ENCODE results near the gene ELOVL3. TPM values are rescaled to one million over a fixed set of nuclear protein-coding genes. Genes with fewer than 3 reads are reported as not detected.
"Not testable (repeated sequence)": the region's sequence is repeated elsewhere in the genome, so short reads cannot be mapped to it uniquely, and the experiment has no call there.

The ELOVL3 gene
- total RNA-seq, 4 donors from 2014 or later, result 0.19 TPM; not detected in 3

DNA sequence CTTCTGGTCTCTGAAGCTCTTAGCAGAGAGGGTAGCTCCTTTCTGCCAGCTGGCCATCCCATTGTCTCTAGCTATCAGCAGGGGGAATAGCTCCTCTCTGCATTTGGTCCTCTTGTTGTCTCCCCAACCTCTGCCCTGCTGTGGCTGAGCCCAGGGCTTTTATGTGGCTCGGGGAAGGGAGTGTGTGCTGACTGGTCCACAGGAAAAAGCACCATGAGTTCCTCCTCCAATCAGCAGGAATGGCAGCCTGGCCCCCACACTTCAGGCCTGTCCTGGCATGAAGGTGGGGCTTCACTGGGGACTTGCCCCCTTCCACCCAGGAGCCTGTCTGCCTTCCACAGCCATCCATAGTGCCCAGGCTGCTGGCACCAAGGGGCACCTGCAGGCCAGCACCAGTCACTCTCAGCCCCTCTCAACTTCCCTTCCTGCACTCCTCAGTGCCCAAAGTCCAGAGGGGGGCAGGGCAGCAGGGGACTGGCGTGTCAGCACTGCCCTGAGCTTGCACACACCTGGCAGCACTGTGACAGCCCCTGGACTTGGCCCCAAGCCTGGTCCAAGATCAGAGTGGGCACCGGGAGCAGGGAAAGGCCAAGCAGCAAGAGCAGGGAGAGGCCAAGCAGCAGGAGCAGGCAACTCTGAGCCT, 37.7 kb upstream of the ELOVL3 start:
- intact Hi-C loops (cut with DNase I), result no loop called here
- H3K27me3 ChIP-seq, result no peaks in the 10 kb centered on the region
- H3K4me1 ChIP-seq, result peaks cover 0 to 13% (median 0%) of the 10 kb centered on the region in 4 donors
- WGBS, result 60% methylated on average over 2 of the region's 3 CpGs
- H3K4me3 ChIP-seq, result no peak overlapping the region
- no peaks in the 10 kb centered on the region for H3K36me3 ChIP-seq
- H3K27ac ChIP-seq (replicated peaks in 1 of 4), result no peak overlapping the region
- TF ChIP-seq POLR2AphosphoS5 (IDR thresholded peaks at IDR 0.05), result no peak
- no peaks in the 10 kb centered on the region for H3K9me3 ChIP-seq
- DNase-seq (ENCODE audit: extremely low spot score), result no peak

DNA sequence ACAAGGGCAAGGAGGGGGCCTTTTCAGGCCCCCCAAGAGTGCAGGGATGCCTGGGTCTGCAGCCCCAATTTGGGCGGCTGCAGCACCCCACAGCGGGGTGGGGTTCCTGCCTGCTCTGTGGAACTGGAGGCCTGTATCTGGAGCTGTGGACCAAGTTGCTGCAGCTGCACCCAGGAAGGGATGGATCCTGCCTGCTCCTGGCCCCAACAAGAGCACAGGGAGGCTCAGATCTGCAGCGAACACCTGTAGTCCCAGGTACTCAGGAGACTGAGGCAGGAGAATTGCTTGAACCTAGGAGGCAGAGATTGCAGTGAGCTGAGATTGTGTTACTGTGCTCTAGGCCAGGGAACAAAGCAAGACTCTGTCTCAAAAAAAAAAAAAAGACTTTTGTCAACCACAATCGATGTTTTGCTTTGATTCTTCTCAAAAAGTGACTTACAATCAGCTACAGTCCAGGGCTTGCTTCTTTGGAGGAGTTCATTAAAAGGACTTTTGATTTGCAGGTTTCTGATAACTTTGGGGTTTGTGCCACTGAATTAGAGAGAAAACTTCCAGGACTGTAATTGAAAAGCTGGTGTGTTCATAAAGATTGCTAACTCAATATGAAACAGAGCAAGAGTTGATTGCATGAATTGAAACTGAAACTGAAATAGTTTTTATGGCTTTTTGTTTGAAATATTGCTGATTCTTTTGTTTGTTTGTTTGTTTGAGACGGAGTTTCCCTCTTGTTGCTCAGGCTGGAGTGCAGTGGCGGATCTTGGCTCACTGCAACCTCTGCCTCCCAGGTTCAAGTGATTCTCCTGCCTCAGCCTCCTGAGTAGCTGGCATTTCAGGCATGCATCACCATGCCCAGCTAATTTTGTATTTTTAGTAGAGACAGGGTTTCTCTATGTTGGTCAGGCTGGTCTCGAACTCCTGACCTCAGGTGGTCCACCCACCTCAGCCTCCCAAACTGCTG, 36.9 kb upstream of the ELOVL3 start:
- intact Hi-C loops (cut with DNase I); H3K9me3 ChIP-seq; H3K27ac ChIP-seq (replicated peaks in 1 of 4); H3K36me3 ChIP-seq; DNase-seq (ENCODE audit: extremely low spot score); H3K27me3 ChIP-seq: not testable (repeated sequence)
- Histone ChIP-seq H3K4me3 (peak overlapping the region in 1 of 4 donors; percentile 16), H3K4me1 (peaks cover 0 to 13% (median 0%) of the 10 kb centered on the region in 4 donors)
- 75% methylated on average over 5 of the region's 7 CpGs for WGBS

DNA sequence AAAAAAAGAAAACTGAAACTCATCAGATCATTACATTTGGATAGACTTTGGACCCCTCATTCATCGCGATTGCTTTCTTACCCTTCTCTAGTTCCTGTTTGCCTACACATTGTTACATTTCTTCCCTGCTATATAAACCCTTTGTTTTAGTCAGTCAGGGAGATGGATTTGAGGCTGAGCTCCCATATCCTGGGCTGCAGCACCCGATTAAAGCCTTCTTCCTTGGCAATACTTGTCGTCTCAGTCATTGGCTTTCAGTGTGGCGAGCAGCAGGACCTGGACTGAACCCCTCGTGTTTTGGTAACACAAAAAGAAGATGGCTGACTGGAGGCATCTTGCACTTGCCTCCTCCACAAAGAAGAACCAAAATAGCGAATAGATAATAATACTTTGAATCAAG, 34.1 kb upstream of the ELOVL3 start:
- no peak for TF ChIP-seq POLR2A (IDR thresholded peaks at IDR 0.05; ENCODE audit: low read depth)
- no peak for TF ChIP-seq POLR2AphosphoS5 (IDR thresholded peaks at IDR 0.05)
- no peak for TF ChIP-seq EP300 (IDR thresholded peaks at IDR 0.05)
- TF ChIP-seq, protein P1, sequence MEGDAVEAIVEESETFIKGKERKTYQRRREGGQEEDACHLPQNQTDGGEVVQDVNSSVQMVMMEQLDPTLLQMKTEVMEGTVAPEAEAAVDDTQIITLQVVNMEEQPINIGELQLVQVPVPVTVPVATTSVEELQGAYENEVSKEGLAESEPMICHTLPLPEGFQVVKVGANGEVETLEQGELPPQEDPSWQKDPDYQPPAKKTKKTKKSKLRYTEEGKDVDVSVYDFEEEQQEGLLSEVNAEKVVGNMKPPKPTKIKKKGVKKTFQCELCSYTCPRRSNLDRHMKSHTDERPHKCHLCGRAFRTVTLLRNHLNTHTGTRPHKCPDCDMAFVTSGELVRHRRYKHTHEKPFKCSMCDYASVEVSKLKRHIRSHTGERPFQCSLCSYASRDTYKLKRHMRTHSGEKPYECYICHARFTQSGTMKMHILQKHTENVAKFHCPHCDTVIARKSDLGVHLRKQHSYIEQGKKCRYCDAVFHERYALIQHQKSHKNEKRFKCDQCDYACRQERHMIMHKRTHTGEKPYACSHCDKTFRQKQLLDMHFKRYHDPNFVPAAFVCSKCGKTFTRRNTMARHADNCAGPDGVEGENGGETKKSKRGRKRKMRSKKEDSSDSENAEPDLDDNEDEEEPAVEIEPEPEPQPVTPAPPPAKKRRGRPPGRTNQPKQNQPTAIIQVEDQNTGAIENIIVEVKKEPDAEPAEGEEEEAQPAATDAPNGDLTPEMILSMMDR (IDR thresholded peaks at IDR 0.05), result no peak
- Histone ChIP-seq H3K9me3 (no peaks in the 10 kb centered on the region), H3K4me1 (peaks cover 0 to 13% (median 0%) of the 10 kb centered on the region in 4 donors), H3K36me3 (no peaks in the 10 kb centered on the region), H3K27me3 (no peaks in the 10 kb centered on the region), H3K4me3 (no peak overlapping the region), H3K27ac (replicated peaks in 1 of 4) (no peak overlapping the region)
- 85% methylated on average over 7 of the region's 7 CpGs for WGBS
- intact Hi-C loops (cut with DNase I), result no loop called here
- no peak for DNase-seq (ENCODE audit: extremely low spot score)

DNA sequence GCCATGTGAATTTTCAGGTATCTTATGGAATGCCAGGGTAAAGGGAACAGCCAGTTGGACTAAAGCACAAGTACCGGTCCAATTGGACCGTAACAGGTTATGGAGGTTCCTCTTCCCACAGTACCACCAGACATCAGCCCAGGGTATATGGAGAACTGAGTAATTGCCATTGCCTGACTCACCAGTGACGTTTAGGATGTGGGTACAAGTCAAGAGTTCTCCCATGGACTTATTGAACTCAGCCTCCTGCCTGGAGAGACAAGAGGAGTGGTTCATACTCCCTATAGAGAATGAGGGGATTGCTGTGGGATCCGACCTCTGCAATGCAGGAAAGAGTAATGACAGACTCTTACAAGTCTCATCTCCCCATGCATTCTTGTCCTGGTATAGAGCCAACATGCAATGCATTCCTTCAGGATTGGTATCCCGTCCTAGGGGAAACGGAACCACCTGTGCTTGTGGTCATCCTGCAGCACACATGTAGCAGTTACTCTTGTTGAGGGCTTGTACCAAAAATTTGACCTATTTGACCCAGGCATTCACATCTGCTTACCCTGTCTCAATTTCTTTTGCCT, 30.7 kb upstream of the ELOVL3 start:
- intact Hi-C loops (cut with DNase I), result no loop called here

DNA sequence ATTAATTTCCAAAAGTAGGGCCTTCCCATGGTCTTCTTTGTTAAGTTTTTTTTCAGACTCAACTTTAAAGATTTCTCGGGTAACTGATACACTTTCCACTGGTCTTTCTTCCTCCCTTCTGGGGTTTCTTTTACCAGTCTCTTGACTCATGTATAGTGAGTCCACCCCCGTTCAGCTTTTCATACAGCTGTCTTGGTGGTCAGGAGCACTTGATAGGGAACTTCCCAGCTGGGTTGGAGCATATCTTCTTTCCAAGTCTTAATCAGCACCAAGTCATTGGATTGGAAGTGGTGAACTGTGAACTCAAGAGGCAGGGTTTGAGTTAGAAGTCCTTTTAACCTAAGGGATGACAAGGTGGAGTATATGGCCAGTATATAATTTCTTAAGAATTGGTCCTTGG, 29.2 kb upstream of the ELOVL3 start:
- DNase-seq (ENCODE audit: extremely low spot score), result no peak
- TF ChIP-seq, protein P1 (IDR thresholded peaks at IDR 0.05), result no peak
- TF ChIP-seq POLR2AphosphoS5 (IDR thresholded peaks at IDR 0.05) (no peak), EP300 (IDR thresholded peaks at IDR 0.05) (no peak), POLR2A (IDR thresholded peaks at IDR 0.05; ENCODE audit: low read depth) (no peak)
- peaks cover 0 to 7% (median 0%) of the 10 kb centered on the region in 4 donors for H3K27me3 ChIP-seq
- H3K4me1 ChIP-seq, result no peaks in the 10 kb centered on the region
- 82% methylated on average over 2 of the region's 2 CpGs for WGBS
- H3K36me3 ChIP-seq, result no peaks in the 10 kb centered on the region
- no peak overlapping the region for H3K4me3 ChIP-seq
- H3K9me3 ChIP-seq, result no peaks in the 10 kb centered on the region
- intact Hi-C loops (cut with DNase I), result no loop called here
- H3K27ac ChIP-seq (replicated peaks in 1 of 4), result no peak overlapping the region

More for the DNA sequence above, 30.7 kb upstream of the ELOVL3 start:
- Histone ChIP-seq H3K27ac (replicated peaks in 1 of 4) (no peak overlapping the region), H3K27me3 (no peaks in the 10 kb centered on the region), H3K4me3 (no peak overlapping the region), H3K9me3 (no peaks in the 10 kb centered on the region), H3K4me1 (no peaks in the 10 kb centered on the region), H3K36me3 (no peaks in the 10 kb centered on the region)
- WGBS, result 88% methylated on average over 6 of the region's 6 CpGs
- TF ChIP-seq POLR2AphosphoS5 (IDR thresholded peaks at IDR 0.05), result no peak
- TF ChIP-seq, protein P1 (IDR thresholded peaks at IDR 0.05), result no peak
- TF ChIP-seq POLR2A (IDR thresholded peaks at IDR 0.05; ENCODE audit: low read depth), result no peak
- no peak for TF ChIP-seq EP300 (IDR thresholded peaks at IDR 0.05)
- DNase-seq (ENCODE audit: extremely low spot score), result no peak

Measured in esophagus muscularis mucosa (tissue), 4 donors.